Measurements from ENCODE around the gene TRIM72.
"Not testable (repeated sequence)": the region's sequence is repeated elsewhere in the genome, so short reads cannot be mapped to it uniquely, and the experiment has no call there.

TRIM72 gene

DNA sequence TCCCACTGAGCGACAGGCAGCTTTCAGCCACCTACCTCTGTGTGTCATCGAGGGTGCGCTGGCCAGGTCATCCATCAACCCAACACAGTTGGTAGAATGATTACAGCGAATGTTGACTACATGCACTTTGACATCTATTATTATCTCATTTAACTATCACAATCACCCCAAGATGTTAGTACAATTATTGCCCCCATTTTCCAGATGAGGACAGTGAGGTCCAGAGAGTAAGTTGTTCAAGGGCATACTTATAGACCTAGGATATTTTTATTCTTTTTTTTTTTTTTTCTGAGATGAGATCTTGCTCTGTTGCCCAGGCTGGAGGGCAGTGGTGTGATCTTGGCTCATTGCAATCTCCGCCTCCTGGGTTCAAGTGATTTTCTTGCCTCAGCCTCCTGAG, 37.5 kb downstream of the TRIM72 start:
- no peak for FAIRE-seq

GRCh38 chr16:31253642-31254045, 39.7 kb downstream of the TRIM72 start:
- DNase-seq (ENCODE audit: insufficient read length, low spot score) (no peak), FAIRE-seq (no peak)

More for the DNA sequence above, 37.5 kb downstream of the TRIM72 start:
- no peak for DNase-seq (ENCODE audit: insufficient read length, low spot score)

DNA sequence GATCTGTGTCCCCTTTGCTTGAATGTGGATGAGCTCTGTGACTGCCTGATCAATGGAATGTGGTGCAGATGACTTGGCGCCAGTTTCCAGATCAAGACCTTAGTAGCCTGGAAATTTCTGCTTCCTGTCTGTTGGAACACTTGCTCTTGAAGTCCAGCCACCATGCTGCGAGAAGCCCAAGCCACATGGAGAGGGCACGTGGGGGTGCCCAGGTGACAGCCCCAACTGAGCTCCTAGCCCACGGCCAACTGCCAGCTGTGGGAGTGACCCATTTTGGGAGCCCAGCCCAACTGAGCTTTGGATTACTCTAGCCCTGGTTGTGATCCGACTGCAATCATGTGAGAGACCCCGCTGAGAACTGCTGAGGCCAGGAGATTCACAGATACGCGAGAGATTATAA, 42.5 kb downstream of the TRIM72 start:
- FAIRE-seq (no peak), DNase-seq (ENCODE audit: insufficient read length, low spot score) (no peak)

GRCh38 chr16:31258366-31258765, 44.4 kb downstream of the TRIM72 start:
- DNase-seq (ENCODE audit: insufficient read length, low spot score) (no peak), FAIRE-seq (no peak)

GRCh38 chr16:31260136-31260931, 46.4 kb downstream of the TRIM72 start:
- FAIRE-seq (no peak), DNase-seq (ENCODE audit: insufficient read length, low spot score) (no peak)

DNA sequence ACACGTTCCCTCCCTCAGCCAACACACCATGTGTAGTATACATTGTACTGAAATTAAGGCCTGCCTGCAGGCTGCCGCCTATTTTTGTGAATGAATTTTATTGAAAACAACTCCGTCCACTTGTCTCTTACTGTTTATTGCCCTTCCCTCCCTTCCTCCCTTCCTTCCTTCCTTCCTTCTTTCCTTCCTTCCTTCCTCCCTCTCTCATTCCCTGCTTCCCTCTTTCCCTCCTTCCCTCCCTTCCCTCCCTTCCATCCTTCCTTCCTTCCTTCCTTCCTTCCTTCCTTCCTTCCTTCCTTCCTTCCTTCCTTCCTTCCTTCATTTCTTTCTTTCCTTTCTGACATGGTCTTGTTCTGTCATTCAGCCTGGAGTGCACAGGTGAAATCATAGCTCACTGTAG, 48.2 kb downstream of the TRIM72 start:
- no peak for FAIRE-seq
- DNase-seq (ENCODE audit: insufficient read length, low spot score): no peak

DNA sequence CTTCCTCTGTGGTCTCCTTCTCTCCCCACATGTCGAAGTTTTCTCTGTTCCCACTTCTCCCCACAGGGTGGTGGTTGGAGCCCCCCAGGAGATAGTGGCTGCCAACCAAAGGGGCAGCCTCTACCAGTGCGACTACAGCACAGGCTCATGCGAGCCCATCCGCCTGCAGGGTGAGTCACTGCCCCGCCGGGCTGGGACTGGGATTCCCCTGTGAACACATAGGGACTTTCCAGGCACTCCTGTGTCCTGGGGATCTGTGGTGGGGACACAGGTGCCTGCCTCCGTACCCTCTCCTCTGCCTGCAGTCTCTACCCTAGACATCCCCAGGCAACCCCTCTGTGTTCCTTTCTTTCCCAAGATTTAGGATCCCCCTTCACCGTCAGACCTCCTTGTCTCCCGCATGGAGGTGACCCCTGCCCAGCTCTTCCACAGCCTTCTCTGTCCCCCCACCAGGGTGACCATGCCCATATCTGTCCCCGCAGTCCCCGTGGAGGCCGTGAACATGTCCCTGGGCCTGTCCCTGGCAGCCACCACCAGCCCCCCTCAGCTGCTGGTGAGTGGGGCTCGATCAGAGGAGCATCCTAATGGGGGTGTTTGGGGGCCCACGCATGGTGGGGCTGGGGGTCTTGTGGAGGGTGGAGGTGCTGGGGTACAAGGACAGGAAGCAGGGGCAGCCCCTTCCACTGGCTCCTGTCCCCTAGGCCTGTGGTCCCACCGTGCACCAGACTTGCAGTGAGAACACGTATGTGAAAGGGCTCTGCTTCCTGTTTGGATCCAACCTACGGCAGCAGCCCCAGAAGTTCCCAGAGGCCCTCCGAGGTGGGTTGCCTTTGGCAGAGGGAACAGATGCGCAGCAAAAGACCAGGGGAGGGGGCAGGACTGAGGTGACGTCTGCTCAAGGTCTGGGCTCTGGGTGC, 51.7 kb downstream of the TRIM72 start:
- DNase-seq (ENCODE audit: insufficient read length, low spot score) (peak; percentile 84), FAIRE-seq (peak; percentile 9)

DNA sequence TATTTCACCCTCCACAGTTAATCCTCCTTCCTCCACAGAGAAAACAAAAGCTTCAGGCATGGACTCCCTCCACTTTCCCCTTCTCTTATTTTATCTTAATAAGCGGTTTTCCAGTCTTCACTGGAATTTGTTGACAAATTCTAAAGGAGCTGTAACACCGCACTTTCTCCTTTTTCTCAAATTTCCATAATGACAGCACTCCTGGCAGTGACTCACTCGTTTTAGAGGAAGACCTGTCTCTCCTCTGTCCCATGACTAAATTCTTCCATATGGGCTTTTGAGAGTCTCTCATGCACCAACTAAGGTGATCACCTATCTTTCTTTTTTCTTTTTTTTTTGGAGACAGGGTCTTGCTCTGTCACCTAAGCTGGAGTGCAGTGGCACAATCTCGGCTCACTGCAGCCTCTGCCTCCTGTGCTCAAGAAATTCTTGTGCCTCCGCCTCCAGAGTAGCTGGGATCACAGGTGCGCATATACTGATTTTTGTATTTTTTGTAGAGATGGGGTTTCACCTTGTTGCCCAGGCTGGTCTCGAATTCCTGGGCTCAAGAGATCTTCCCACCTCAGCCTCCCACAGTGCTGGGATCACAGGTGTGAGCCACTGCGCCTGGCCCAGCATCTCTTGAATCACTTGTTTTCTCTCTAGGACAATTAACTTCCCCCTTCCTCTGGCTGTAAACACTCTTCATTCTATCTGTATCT, 53.6 kb downstream of the TRIM72 start:
- no peak for FAIRE-seq
- DNase-seq (ENCODE audit: insufficient read length, low spot score): no peak

- DNase-seq (ENCODE audit: insufficient read length, low spot score) (no peak), FAIRE-seq (no peak)
Observed at GRCh38 chr16:31268033-31268365, 54.1 kb downstream of the TRIM72 start.

DNA sequence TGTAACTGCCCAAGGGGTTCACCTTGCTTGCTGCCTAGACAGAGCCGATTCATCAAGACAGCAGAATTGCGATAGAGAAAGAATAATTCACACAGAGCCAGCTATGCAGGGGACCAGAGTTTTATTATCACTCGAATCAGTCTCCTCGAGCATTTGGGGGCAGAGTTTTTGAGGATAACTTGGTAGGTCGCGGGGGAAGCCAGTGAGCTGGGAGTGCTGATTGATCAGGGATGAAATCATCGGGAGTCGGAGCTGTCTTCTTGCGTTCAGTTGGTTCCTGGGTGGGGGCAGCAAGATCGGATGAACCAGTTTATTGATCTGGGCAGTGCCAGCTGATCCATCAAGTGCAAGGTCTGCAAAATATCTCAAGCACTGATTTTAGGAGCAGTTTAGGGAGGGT, 55.0 kb downstream of the TRIM72 start:
- DNase-seq (ENCODE audit: insufficient read length, low spot score) (no peak), FAIRE-seq (no peak)

GRCh38 chr16:31269541-31269940, 55.6 kb downstream of the TRIM72 start:
- FAIRE-seq: no peak
- no peak for DNase-seq (ENCODE audit: insufficient read length, low spot score)

- FAIRE-seq; DNase-seq (ENCODE audit: insufficient read length, low spot score): not testable (repeated sequence)
Observed at GRCh38 chr16:31269973-31270372, 56.1 kb downstream of the TRIM72 start.

DNA sequence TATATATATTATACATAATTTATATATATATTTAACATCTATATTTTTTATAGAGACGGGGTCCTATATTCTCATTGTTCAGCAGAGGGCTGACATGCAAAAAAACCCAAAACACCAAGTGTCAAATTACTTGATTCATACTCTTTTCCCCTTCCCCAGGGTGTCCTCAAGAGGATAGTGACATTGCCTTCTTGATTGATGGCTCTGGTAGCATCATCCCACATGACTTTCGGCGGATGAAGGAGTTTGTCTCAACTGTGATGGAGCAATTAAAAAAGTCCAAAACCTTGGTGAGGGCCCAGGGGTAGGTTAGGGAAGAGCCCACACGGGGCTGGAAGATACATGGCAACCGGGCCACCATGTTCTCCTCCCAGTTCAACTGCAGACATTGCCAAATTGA, 56.9 kb downstream of the TRIM72 start:
- no peak for FAIRE-seq
- DNase-seq (ENCODE audit: insufficient read length, low spot score): no peak

GRCh38 chr16:31271621-31272190, 57.8 kb downstream of the TRIM72 start:
- no peak for DNase-seq (ENCODE audit: insufficient read length, low spot score)
- FAIRE-seq: no peak

GRCh38 chr16:31273187-31273586, 59.3 kb downstream of the TRIM72 start:
- DNase-seq (ENCODE audit: insufficient read length, low spot score): no peak
- FAIRE-seq: no peak

- FAIRE-seq (no peak), DNase-seq (ENCODE audit: insufficient read length, low spot score) (no peak)
Observed at GRCh38 chr16:31273676-31274075, 59.8 kb downstream of the TRIM72 start.

DNA sequence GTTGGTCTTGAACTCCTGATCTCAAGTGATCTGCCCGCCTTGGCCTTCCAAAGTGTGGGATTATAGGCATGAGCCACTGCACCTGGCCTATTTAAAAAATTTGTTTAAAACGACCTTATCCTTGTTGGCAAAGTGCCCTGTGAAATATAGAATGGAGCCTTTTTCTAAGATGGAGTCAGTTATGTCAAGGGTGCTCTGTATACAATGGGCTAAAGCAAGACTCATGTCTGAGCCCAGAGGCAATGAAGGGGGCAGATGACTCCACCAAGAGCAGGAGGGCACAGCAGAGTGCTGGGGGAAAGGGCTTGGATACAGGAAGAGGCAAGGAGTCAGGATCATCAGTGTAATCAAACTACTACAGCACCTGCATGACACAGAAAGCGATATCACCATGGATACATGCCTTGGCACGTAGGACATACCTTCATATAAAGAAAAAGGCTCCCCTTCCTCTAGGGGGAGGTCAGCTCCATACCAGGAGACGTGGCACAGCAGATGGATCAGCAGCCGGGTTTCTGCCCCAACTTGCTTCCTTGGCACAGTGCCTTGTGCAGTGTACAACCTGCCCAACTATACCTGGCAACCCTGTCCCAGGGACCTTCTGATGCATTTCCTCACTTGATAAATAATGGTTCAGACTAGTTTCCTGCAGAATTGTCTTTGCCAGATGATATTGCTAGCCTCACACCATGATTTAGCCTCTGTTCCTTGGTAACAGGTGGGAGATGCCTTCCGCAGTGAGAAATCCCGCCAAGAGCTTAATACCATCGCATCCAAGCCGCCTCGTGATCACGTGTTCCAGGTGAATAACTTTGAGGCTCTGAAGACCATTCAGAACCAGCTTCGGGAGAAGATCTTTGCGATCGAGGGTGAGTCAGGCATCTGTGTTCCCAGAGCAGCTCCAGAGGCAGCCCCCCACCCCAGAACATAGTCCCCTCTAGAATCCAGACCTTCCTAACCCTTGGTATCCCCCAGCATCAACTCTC, 61.2 kb downstream of the TRIM72 start:
- FAIRE-seq (no peak), DNase-seq (ENCODE audit: insufficient read length, low spot score) (no peak)

DNA sequence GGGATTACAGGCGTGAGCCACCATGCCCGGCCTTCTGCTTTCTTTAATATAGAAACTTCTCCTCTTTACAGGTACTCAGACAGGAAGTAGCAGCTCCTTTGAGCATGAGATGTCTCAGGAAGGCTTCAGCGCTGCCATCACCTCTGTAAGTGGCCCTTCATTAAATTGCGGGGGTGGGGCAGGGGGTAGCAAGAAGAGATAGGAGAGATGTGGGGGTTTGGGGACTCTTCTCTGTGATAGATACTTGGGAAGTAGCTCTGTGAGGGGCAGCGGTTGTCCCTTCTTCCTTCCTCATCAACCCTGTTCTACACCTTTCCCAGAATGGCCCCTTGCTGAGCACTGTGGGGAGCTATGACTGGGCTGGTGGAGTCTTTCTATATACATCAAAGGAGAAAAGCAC, 62.7 kb downstream of the TRIM72 start:
- DNase-seq (ENCODE audit: insufficient read length, low spot score): no peak
- FAIRE-seq: no peak

GRCh38 chr16:31277659-31278260, 63.8 kb downstream of the TRIM72 start:
- DNase-seq (ENCODE audit: insufficient read length, low spot score): no peak
- FAIRE-seq: no peak
